RWPE1 (cell line): ENCODE data around the gene NDUFS2.
"Not testable (repeated sequence)": the region's sequence is repeated elsewhere in the genome, so short reads cannot be mapped to it uniquely, and the experiment has no call there.

Source experiments
- CTCF ChIA-PET: fragments of 350-600 bp; sonication (Branson Sonifier 250); formaldehyde crosslinking; extraction: SDS; loops from one replicate; lab custom pipeline; 2021; lab: Yijun Ruan, JAX
- POLR2A ChIA-PET: fragments of 400-600 bp; formaldehyde crosslinking; extraction: SDS; loops from one replicate; lab custom pipeline; 2020; ENCODE audit warnings: antibody characterized with exemption; ENCODE audit not compliant: low non-redundant PET; lab: Yijun Ruan, JAX
- DNase-seq: peaks from one replicate; pipeline ENCODE4 v3.0.0; 2012; ENCODE audit warnings: low spot score
- H3K27ac ChIP-seq: fragments of 450-650 bp; 2 replicates; pipeline ENCODE4 v1.5.1; 2017
- TF ChIP-seq, protein P1 (sequence below): fragments of 450-650 bp; conservative IDR thresholded peaks from 2 replicates; pipeline ENCODE4 v1.5.1; 2017; ENCODE audit warnings: low read depth, mild to moderate bottlenecking

The NDUFS2 gene

DNA sequence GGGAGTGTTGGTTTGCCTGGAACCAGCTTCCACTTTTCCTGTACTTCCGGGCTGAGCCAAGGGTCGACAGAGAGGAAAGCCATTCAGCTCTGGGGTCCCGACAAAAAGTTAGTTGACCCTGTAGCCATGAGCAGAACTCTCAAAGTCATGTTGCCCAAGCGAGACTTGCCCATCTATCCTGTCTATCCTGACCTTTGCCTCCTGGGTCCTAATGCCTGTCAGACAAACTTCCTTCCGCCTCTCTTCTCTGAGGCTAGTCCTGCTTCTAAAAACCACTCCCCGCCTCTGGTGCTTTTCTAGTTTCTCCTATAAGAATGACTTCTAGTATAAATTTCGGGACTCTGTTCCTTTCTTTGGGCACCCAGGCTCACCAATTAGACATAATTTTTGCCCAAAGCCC, 48.7 kb downstream of the NDUFS2 start:
- TF ChIP-seq, protein P1, sequence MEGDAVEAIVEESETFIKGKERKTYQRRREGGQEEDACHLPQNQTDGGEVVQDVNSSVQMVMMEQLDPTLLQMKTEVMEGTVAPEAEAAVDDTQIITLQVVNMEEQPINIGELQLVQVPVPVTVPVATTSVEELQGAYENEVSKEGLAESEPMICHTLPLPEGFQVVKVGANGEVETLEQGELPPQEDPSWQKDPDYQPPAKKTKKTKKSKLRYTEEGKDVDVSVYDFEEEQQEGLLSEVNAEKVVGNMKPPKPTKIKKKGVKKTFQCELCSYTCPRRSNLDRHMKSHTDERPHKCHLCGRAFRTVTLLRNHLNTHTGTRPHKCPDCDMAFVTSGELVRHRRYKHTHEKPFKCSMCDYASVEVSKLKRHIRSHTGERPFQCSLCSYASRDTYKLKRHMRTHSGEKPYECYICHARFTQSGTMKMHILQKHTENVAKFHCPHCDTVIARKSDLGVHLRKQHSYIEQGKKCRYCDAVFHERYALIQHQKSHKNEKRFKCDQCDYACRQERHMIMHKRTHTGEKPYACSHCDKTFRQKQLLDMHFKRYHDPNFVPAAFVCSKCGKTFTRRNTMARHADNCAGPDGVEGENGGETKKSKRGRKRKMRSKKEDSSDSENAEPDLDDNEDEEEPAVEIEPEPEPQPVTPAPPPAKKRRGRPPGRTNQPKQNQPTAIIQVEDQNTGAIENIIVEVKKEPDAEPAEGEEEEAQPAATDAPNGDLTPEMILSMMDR: no peak
- no peak for DNase-seq
- CTCF ChIA-PET: no interaction called here
- no peak overlapping the region for H3K27ac ChIP-seq
- POLR2A ChIA-PET: no interaction called here

DNA sequence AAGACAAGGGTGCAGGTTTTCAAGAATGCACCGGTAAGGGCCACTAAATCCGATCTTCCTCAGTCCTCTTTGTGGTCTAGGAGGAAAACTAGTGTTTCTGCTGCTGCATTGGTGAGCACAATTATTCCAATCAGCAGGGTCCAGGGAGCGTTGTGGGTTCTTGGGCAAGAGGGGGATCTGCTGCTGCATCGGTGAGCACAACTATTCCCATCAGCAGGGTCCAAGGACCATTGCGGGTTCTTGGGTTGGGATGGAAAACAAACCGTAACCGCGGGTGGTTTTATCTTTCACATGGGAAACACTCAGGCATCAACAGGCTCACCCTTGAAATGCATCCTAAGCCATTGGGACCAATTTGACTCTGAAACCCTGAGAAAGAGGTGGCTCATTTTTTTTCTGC, 49.4 kb downstream of the NDUFS2 start:
- TF ChIP-seq, protein P1: no peak
- H3K27ac ChIP-seq: no peak overlapping the region
- POLR2A ChIA-PET: no interaction called here
- DNase-seq: no peak
- CTCF ChIA-PET: interaction anchor here (0.6 kb wide), 1 partner anchor 261 kb away, joined by 4 read pairs; no protein-coding TSS in a partner anchor

DNA sequence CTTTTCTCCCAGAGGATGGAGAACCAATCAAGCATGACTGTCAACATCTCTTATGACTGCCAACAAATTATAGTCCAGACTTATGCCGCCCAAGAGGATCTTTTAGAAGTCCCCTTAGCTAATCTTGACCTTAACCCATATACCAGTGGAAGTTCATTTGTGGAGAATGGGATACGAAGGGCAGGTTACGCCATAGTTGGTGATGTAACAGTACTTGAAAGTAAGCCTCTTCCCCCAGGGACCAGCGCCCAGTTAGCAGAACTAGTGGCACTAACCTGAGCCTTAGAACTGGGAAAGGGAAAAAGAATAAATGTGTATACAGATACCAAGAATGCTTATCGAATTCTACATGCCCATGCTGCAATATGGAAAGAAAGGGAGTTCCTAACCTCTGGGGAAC, 53.1 kb downstream of the NDUFS2 start:
- DNase-seq, POLR2A ChIA-PET, CTCF ChIA-PET, H3K27ac ChIP-seq: not testable (repeated sequence)

DNA sequence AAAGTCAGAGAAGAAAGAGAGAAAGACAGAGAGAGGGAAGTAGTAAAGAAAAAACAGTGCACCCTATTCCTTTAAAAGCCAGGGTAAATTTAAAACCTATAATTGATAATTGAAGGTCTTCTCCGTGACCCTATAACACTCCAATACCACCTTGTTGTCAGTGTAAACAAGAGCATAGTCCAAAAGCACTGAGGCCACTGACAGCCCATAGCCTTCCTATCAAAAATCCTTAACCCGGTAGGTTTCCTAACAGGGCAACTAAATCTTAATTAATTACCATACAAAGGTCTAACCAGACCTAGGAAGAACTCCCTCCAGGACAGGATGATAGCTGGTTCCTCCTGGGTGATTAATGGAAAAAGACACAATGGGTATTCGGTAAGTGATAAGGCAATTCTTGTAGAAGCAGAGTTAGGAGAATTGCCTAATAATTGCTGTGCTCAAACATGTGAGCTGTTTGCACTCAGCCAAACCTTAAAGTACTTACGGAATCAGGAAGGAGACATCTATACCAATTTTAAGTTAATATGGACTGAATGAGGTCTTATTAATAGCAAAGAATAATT, 53.9 kb downstream of the NDUFS2 start:
- POLR2A ChIA-PET, DNase-seq, CTCF ChIA-PET, H3K27ac ChIP-seq: not testable (repeated sequence)

DNA sequence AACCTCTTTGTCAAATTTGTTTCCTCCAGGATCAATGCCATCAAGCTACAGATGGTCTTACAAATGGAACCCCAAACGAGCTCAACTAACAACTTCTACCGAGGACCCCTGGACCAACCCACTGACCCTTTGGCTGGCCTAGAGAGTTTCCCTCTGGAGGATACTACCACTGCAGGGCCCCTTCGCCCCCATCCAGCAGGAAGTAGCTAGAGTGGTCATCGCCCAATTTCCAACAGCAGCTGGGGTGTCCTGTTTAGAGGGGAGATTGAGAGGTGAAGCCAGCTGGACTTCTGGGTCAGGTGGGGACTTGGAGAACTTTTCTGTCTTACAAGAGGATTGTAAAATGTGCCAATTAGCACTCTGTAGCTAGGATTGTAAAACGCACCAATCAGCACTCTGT, 54.9 kb downstream of the NDUFS2 start:
- POLR2A ChIA-PET: interaction anchor here (0.6 kb wide), 1 partner anchor 769 kb away, joined by 3 read pairs; no protein-coding TSS in a partner anchor
- CTCF ChIA-PET, H3K27ac ChIP-seq, DNase-seq: not testable (repeated sequence)

DNA sequence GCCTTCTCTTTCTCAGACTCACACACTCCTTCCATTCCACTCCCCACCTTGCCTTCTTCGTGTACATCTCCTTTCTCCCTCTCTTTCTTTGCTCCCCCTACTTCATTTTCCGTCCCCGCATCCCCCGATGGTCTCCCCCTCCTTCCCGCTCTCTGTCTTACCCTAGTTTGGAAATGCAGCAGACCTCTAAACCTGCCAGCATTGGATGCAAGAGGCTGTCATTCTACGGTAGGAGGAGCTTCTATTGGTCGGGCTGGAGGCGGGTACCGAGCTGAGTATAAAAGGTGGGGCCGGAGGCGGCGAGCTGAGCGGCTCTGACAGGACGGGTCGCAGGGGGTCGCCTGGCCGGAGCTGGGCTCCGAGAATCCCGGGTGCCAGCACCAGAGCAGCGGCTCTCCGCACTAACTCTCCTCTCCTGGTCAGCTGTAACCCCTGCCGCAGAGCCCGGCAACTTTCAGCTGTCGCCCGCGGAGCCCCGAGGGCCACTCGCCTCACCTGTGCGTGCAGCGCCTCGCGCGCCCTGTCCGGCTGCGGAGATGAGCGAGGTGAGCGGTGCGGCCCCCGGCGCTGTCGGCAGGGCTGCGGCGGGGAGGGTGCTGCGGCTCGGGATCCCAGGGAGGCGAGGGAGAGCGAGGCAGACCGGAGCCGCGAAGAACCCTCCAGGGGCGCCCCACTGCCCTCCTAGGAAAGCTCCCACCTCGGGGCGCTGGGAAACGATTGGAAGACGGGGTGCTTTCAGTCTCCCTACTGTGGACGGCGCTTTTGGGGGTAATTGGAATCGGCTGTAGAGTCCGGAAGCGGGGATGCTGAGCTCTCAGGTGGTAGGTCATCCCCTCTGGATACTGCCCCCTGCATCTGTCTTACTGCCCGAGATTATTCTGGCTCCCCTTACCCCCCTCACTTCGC, 56.5 kb downstream of the NDUFS2 start, which contains the start of gene PCP4L1:
PCP4L1 (plus strand) TSS at position 307 of the 906 bp plus-strand sequence; CDS start at position 537, 230 bp downstream.
- no peak within 1 kb of the TSS for H3K27ac ChIP-seq
- ChIA-PET CTCF (interaction anchor here (1.2 kb wide), 1 partner anchor 32 kb away, joined by 3 read pairs; no protein-coding TSS in a partner anchor), POLR2A (no interaction called here)
- TF ChIP-seq, protein P1: no peak
- DNase-seq: peak; percentile 51

GRCh38 chr1:161259345-161259702, 57.2 kb downstream of the NDUFS2 start:
- TF ChIP-seq, protein P1: no peak
- ChIA-PET POLR2A (no interaction called here), CTCF (interaction anchor here (0.7 to 1.2 kb wide), 2 partner anchors 18 to 32 kb away, joined by 3 read pairs; no protein-coding TSS in a partner anchor)
- H3K27ac ChIP-seq: no peak overlapping the region
- DNase-seq: no peak

DNA sequence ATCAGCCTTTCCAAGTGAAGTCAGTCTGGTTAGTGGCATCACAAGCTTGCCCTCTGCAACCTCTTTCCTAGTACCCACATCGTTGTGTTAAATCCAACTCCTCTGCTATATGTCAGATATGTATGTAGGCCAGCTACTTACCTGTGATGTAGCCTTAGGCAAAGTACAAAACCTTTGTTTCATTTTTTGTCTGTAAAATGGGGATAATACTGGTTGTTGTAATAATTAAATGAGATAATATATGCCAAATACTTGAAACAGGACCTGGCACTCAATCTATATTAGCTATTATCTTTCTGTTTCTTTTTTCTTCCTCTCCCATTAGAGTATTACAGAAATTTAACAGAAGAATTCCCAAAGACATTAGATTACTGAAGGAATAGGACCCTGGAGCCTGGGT, 57.6 kb downstream of the NDUFS2 start:
- TF ChIP-seq, protein P1: no peak
- DNase-seq: no peak
- POLR2A ChIA-PET: no interaction called here
- CTCF ChIA-PET: interaction anchor here (0.7 kb wide), 1 partner anchor 18 kb away, joined by 3 read pairs; no protein-coding TSS in a partner anchor
- no peak overlapping the region for H3K27ac ChIP-seq
